HG02943 (cell line): ENCODE measurements around the gene ARHGEF35.
"Not testable (repeated sequence)": the region's sequence is repeated elsewhere in the genome, so short reads cannot be mapped to it uniquely, and the experiment has no call there.

Experiments
- ATAC-seq: cut with Tn5 transposase; IDR thresholded peaks from one replicate; pipeline ENCODE4 v1.9.1; 2021; ENCODE audit warnings: mild to moderate bottlenecking, low read depth, moderate library complexity; ENCODE audit not compliant: unreplicated experiment

The ARHGEF35 gene

GRCh38 chr7:144179165-144179479 is 16.5 kb downstream of the ARHGEF35 start:
- not testable (repeated sequence) for ATAC-seq

- ATAC-seq = peak; percentile 99
Observed at GRCh38 chr7:144178380-144179164, 17.1 kb downstream of the ARHGEF35 start.

GRCh38 chr7:144174613-144175012 is 21.0 kb downstream of the ARHGEF35 start:
- no peak for ATAC-seq

- not testable (repeated sequence) for ATAC-seq
Observed at GRCh38 chr7:144171594-144172350, 23.9 kb downstream of the ARHGEF35 start.

GRCh38 chr7:144164784-144165183 is 30.8 kb downstream of the ARHGEF35 start:
- no peak for ATAC-seq

GRCh38 chr7:144158861-144159260 is 36.8 kb downstream of the ARHGEF35 start:
- ATAC-seq = no peak

- ATAC-seq = no peak
Observed at GRCh38 chr7:144148224-144148827, 47.3 kb downstream of the ARHGEF35 start.

- no peak for ATAC-seq
Observed at GRCh38 chr7:144144426-144144825, 51.2 kb downstream of the ARHGEF35 start.

GRCh38 chr7:144142187-144142586 is 53.4 kb downstream of the ARHGEF35 start:
- ATAC-seq = no peak

- ATAC-seq = no peak
Observed at GRCh38 chr7:144137501-144137900, 58.1 kb downstream of the ARHGEF35 start.
